GM23248 (cell line): Measurements from ENCODE around the gene ZNF112.

Experiments used
- EZH2 ChIP-seq: fragments of 200-600 bp; sonication (generic); IDR thresholded peaks from 2 replicates; pipeline ENCODE4 v1.6.1; 2018; ENCODE audit warnings: antibody characterized with exemption, mild to moderate bottlenecking; ENCODE audit not compliant: insufficient read depth, poor library complexity, severe bottlenecking
- EZH2phosphoT487 ChIP-seq: fragments of 200-600 bp; sonication (generic); IDR thresholded peaks from 2 replicates; pipeline ENCODE4 v1.6.1; 2018; ENCODE audit warnings: antibody characterized with exemption, moderate library complexity, mild to moderate bottlenecking, low read depth; ENCODE audit not compliant: insufficient read depth

GRCh38 chr19:44303976-44304568, 52.4 kb downstream of the ZNF112 start:
- TF ChIP-seq EZH2phosphoT487 = no peak
- no peak for TF ChIP-seq EZH2
